OCI-M1 (cell line): Measurements from ENCODE around the gene UBE2G1.

Experiments used
- DNase-seq: peaks from one replicate; lab custom pipeline; 2025; lab: John Stamatoyannopoulos, UW

UBE2G1 gene

DNA sequence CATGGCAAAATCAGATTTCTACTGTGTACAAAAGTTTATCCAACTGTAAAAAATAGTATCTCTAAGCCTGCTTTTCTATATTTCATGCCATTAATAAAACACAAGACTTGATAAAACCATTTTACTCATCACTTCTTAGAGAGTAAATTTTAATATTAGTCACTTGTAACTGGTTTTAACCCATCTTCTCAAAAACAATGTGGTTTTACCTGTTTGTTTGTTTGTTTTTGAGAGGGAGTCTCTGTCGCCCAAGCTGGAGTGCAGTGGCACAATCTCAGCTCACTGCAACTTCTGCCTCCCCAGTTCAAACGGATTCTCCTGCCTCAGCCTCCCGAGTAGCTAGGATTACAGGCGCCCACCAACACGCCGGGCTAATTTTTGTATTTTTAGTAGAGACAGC lies 32.1 kb downstream of the UBE2G1 start:
- no peak for DNase-seq

DNA sequence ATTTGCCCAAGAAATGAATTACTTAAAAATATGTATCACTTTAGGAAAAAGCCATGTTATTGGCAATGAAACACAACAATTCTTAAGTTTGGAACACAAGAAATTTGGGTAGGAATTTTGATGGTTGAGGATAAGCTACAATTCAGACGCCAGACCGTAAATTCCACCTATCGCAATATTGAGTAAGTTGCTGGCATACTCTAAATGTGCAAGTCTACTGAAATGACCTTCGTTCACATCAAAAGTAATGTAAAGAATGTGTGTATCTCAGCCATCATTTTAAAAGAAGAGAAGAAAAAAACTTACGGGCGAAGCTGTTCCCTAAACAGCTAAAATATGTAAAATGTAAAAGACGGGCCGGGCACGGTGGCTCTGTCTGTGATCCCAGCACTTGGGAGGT lies 33.4 kb downstream of the UBE2G1 start:
- no peak for DNase-seq

DNA sequence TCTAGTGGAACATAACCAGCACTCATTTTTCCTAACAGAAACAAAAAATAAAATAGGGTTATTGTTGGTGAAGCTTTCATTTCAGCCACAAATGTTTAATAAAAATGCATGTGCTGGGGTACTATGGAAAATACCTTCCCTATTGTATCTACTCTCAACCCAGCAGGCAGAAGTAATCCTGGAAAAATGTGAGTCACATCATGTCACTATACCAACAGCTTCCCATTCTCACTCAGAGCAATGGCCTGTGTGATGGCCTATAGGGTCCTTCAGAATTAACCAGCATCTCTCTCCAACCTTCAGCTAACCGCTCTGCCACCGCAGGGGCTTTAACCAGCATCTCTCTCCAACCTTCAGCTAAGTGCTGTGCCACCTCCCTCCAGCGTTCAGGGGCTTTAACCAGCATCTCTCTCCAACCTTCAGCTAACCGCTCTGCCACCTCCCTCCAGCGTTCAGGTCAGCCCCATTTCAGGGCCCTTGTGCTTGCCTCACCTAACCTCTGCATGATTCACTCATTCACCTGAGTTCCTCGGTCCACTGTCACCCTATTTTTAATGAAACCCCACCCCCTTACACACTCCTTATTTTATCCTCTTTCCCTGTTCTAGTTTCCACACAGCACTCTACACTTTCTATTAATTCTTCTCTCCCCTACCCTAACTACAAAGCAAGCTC lies 34.0 kb downstream of the UBE2G1 start:
- no peak for DNase-seq

DNA sequence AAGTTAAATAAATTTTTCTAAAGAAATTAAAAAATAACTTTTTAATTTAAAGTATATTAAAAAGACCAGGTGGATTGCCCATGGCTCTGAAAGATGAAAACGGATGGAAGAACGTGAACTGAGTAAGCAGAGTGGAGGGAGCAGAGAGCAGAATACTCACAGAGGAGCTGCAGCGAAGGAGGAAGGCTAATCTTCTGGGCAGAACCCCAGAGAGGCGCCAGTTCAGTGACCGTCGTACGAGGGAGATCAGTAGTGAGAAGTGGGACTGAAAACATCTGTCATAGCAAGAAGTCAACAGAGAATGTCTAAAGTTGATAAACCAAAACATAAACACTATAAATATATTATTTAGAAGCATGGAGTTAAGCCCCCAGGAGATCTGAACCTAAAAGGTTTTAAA lies 34.9 kb downstream of the UBE2G1 start:
- no peak for DNase-seq

DNA sequence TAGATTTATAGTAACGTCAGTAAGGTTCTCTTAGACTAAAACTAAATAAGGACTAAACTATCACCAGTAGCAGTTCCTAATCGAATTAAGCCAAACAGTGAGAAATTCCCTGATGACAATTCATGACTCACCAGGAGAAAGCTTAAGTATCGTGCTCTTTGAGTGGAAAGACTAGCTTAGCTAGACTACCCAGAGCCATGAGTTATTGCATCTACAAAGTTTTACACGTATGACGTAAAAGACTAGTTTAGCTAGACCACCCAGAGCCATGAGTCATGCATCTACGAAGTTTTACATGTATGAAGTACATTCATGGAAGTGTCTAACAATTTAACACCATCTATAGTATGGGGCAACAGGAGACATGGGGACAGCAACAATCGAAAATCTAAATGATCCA lies 36.6 kb downstream of the UBE2G1 start:
- DNase-seq: no peak

DNA sequence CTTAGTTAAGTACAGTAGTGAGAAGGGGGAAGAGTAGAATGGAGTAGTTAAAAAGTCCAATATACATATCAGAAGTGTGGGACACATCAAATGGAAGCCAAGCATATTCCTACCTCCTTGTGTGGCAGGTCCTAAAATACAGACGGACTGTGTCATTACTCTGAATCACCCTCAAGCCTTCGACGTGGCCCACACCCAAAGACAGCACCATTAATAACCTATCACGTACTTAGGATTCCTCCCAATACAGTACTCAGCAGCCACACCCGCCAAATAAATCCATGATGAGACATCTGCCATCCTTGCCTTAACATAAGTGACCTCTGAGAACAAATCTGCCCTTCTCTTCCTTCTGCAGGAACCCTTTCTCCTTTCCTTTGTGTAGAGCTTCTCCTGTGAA lies 38.9 kb downstream of the UBE2G1 start:
- no peak for DNase-seq

DNA sequence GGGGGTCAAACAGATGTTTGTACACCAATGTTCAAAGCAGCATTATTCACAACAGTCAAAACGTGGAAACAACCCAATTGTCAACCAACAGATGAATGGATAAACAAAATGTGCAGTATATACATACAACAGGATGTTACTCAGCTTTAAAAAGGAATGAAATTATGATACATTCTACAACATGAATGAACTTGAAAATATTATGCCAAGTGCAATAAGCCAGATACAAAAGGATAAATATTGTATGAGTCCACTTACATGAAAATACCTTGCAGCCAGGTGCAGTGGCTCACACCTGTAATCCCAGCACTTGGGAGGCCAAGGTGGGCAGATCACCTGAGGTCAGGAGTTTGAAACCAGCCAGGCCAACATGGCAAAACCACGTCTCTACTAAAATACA lies 39.9 kb downstream of the UBE2G1 start:
- no peak for DNase-seq

DNA sequence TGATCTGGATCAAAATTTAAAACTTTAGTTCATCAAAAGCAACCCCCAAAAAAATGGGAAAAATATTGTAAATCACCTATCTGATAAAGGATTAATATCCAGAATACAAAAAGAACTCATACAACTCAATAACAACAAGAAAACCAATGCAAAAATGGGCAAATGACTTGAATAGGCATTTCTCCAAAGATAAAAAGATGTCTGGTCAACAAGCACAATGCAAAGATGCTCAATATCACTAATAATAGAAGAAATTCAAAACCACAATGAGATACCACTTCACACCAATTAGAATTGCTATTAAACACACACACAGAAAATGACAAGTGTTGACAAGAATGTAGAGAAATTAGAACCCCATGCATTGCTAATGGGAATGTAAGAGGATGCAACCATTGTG lies 40.4 kb downstream of the UBE2G1 start:
- no peak for DNase-seq

DNA sequence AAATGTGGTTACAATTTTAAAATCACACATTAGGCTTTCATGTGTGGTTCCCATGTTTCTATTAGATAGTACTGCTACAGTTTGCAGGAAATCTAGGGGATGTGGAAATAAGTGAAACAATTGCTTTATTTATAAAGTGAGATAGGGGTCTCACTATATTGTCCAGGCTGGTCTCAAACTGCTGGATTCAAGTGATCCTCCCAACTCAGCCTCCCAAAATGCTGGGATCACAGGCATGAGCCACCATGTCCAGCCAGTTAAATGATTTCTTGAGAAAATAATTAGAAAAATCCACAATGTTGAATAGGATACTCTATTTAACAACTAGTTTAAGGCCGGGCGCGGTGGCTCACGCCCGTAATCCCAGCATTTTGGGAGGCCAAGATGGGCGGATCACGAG lies 42.0 kb downstream of the UBE2G1 start:
- no peak for DNase-seq

DNA sequence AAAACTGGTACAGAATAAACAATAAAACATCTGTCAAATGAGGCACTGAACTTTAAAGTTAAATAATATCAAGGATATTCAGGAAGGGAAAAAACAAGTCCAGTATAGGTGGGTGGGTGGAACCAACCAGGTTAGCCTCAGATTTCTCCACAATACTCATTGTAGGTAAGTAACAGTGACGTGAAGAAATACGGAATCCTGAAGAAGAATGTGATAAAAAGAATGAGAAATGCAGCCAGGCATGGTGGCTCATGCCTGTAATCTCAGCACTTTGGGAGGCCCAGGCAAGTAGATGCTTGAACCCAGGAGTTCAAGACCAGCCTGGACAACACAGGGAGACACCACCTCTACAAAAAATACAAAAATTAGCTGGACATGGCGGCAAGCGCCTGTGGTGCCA lies 47.3 kb downstream of the UBE2G1 start:
- no peak for DNase-seq

DNA sequence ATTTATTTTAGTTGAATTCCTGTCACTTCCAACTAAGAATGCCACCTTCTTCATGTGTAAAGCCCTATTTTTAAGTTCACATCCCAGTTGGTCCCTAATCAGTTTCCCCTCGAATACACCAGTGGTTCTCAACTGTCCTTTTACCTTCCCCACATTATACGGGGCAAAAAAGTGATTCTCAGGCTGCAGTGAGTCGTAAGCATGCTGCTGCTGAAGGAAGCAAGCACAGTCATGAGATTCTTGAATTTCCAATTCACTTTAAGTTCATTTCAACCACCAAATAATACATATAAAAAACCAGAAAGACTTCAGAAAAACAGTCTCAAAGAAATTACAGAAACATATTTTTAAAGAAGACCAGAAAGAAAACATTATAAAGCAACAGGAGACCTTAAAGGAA lies 47.9 kb downstream of the UBE2G1 start:
- no peak for DNase-seq

DNA sequence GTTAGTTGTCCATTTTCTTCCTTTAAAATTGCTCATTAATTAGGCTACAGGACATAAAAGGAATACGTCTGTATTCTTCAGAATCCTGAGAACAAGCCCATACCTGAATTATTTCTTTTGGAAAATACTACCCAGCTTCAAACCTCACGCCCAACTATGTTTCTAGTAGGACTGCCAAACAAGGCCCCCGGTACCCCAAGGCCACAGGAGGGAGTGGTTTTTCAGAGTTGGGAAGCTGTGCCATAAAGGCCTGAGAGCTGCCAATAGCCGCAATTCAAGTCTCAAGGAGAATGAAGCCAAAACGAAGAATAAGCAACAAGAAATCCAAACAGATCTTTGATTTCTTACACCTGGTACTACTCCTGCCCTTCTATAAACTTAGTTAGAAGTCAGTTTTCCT lies 48.3 kb downstream of the UBE2G1 start:
- DNase-seq: no peak

DNA sequence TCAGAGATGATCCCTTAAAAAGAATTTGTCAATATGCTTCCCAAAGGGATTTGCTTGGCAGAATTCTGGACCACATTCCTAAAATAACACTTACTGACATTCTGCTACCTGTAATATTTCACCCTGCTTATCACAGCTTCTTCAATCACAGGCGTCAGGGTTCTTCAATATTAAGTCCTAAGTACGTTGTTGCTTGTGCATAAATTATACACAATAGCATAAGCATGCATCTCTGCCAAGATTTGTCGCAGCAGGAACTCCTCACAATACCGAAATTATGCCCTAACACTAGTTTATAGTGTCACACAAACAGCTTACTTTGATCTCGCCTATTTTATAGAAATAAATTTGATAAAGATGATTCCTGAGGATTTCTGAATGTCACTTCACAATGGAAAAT lies 48.9 kb downstream of the UBE2G1 start:
- DNase-seq: no peak

DNA sequence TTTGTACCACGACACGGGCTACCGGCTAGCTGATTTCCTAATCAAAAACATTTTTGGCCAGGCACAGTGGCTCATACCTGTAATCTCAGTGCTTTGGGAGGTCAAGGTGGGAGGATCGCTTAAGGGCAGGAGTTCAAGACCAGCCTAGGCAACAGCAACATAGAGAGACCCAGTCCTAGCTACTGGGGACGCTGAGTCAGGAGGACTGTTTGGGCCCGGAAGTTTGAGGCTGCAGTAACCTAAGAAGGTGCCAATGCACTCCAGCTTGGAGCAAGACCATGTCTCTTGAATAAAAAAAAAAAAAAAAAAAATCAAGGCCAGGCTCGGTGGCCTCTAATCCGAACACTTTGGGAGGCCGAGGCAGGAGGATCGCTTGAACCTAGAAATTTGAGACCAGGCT lies 49.8 kb downstream of the UBE2G1 start:
- no peak for DNase-seq

DNA sequence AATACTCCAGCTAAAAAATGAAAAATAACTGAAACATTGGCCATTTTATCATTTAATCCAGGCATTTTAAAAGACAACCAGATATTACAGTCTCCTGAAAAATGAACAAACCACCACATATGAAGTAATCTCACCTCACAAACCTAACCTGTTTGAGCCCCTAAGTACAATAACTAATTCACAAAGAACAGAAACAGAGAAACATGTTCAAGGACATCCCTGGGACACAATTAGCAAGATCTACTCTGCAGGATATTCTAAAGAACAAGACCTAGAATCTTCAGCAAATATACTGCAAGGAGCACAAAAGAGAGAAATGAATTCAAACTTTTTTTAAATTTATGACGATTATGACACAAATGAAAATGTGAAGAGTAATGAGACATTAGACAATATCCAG lies 51.9 kb downstream of the UBE2G1 start:
- no peak for DNase-seq

DNA sequence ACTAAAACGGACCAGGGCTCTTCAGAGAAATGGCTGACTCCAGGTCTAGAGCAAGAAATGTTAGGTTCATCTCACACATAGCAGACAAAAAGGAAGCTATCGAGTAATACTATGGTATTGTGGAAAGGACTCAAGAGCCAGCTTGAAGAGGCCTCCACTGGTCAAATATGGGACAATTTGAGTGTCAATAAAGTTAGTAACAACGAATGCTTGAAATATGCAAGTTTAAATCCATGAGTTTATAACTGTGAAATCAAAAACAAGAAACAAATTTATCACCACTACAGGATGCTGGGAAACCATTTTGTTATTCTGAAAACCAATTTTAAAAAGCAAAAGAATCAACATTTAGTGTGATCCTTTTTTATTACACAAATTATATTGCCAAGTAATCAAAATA lies 52.3 kb downstream of the UBE2G1 start:
- peak; percentile 25 for DNase-seq

DNA sequence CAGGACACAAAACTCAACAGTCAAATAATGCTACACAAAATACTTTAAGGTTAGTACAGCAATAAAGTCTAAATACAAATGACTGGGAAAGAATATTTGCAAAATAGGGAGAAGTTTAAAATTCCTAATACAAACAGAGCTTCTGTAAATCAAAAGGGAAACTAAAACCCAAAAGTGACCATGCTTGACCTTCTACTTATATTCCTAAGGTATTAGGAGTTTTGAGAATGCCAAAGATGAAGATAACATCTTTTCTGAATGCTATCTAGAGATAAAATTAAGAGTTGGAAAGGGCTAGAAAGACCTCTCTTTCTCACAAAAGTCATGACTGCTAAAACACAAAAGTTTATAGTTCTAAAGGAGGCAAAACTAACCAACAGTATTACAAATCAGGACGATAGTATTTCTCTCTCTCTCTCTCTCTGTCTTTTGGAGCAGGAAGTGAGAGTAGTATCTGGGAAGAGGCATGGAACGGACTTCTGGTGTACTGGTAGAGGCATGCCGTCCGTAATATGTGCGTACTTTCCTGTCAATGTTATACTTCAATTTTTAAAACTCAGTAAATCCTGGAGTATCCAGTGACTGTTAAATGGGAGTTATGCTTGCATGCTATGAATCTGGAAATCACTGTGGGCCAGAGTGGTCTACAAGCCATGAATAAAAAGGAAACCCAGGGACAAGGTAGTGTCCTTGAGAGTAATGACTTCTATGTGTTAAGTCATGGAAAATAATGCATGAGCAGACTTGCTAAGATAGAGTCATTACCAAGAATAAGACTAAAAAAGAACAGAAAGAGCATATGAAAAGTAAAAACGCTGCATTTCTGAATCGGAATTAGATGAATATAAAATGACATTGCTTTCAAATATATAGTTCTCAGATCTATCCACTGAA lies 53.0 kb downstream of the UBE2G1 start:
- no peak for DNase-seq

DNA sequence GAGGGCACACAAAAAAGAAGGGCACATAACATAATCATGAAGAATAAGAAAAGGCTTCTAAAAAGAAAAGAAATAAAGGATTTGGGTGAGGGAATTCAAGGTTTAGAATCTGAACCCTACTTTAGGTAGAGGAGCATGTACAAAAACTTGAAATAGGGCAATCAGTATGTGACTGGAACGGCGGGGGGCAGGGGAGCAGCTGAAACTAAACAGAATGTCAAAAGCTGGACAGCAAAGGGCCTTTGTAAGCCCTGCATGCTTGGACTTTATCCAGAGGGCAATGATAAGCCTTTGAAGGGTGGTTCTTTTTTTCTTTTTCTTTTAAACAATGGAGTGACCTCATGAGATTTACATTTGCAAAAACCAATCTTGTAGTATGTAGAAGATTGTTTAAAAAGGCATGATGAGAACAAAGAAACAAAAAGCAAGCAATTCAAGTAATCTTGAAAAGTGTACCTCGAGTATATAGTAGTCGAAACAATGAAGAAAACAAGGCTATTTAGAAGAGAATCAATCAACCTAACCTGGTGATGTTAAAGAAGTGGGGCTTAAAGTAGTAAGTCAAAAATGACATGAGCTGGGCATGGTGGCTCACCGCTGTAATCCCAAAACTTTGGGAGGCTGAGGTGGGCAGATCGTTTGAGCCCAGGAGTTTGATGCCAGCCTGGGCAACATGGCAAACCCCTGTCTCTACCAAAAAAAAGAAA lies 56.0 kb downstream of the UBE2G1 start:
- peak; percentile 16 for DNase-seq

DNA sequence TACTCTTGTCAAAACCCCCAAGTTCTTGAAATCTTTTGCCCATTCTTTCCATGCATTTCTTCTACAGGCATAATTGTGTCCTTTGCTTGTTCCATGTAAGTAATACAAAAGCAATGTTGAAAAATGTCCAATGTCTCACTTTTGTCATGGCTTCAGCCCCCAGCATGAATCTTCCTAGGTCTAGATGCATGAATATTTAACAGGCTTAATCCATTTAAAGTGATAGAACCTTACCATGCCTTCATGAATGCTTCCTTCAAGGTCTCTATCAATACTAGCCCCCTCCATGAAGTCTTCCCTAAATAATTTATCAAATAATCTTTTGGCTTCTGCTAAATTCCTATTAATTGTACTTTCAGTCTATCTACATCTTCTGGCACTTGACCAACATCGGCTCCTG lies 56.6 kb downstream of the UBE2G1 start:
- no peak for DNase-seq

DNA sequence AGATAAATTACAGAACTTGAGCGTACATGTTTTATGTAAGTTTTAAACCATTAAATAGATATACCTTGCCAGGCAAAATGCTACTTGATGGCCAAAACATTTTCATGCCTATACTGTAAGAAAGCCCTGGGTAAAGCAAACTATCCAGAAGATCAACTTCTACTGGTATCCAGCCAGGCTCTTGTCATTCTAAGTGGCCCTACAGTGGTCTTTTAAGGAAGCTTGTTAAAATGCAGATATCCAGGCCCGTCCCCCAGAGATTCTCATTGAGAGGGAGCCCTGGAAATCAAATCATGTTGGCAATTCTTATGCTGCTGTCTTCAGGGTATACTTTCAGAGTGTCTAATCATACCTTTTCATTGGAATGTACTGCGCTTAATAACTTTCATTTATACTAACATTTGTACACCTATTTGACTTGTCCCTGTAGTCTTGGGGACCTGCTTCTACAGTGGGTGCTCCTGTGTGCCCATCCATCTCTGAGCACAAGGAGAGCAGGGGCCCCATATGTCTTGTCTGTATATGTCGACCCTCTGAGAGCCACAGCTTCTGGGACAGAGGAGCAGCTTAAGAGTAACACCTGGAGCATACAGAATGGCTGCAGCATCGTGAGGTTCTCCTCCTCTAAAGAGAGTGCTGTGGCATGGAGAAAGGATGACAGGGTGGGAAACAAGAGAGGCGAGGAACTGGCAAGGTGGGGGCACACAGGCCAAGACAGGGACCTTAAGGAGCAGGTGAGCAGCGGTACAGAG lies 59.1 kb downstream of the UBE2G1 start:
- DNase-seq: no peak

DNA sequence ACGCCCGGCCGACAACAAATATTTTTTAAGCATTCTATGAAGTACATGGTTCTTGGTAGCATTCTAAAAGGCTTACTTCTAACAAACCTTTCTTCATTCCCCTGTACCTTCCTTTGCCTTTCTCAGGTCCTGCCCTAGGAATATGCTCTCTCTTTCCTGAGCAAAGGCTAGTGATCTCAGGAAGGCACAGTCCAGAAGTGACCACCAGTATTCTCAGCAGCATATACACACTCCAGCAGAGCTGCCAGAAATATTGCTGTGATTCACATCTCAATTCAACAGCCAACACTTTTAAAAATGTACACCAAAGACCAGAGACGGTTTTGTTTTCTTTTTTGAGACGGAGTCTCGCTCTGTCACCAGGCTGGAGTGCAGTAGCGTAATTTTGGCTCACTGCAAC lies 61.3 kb downstream of the UBE2G1 start:
- no peak for DNase-seq

DNA sequence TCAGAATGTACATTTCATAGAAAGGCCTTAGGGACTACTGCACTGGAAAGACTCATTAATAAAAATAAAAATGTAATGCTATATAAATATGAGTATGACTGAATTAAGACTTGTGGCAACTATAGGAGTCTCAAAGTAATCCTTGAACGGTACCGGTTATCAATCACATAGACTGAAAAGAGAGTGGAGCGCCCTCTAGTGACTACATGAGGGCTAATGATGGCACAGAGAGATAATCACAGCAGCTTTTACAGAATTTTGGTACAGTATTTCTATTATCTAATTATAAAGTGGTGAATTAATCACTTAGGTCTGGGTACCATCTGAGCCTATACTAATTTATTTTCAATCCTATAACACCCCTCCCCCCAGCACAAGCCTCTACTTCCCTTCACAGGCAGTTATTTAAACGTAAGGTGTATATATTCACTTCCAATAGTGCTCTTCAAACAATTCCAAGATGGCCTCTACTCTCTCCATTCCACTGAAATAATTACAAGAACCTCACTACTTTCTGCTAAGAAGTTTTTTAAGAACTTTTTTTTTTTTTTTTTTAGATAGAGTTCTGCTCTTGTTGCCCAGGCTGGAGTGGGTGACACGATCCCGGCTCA lies 62.0 kb downstream of the UBE2G1 start:
- peak; percentile 68 for DNase-seq
